Activated naive CD8-positive, alpha-beta T cell treated with anti-CD3 and anti-CD28 coated beads, Interleukin-2, amount 10 ng/mL, durations not matched to agents 7 days and 5 days (primary cell): Measurements from ENCODE around the gene SYNRG. TPM values are rescaled to one million over a fixed set of nuclear protein-coding genes. Genes with fewer than 3 reads are reported as not detected.
"Not testable (repeated sequence)": the region's sequence is repeated elsewhere in the genome, so short reads cannot be mapped to it uniquely, and the experiment has no call there.

Source experiments
- ATAC-seq: fragments of 150-1000 bp; cut with Tn5 transposase; one replicate; pipeline ENCODE4 v1.10.0; 2021; ENCODE audit warnings: low read depth, moderate library complexity
- POLR2A ChIA-PET: fragments of 350-600 bp; sonication (Branson Sonifier 250); formaldehyde crosslinking; loops from one replicate; lab custom pipeline; 2021; ENCODE audit warnings: antibody characterized with exemption; lab: Charles Lee
- DNase-seq: peaks from one replicate; pipeline ENCODE4 v3.0.0; 2021
- H3K27ac Mint-ChIP-seq: one replicate; pipeline ENCODE4 v1.8.0; 2022; ENCODE audit warnings: mild to moderate bottlenecking, mixed read lengths
- H3K27me3 Mint-ChIP-seq: one replicate; pipeline ENCODE4 v1.8.0; 2022; ENCODE audit warnings: mild to moderate bottlenecking, moderate library complexity, mixed read lengths
- H3K36me3 Mint-ChIP-seq: one replicate; pipeline ENCODE4 v1.8.0; 2021; ENCODE audit warnings: mild to moderate bottlenecking, mixed read lengths
- H3K4me1 Mint-ChIP-seq: one replicate; pipeline ENCODE4 v1.8.0; 2021; ENCODE audit warnings: mixed read lengths
- H3K4me3 Mint-ChIP-seq: one replicate; pipeline ENCODE4 v1.8.0; 2022; ENCODE audit warnings: mild to moderate bottlenecking, moderate library complexity, mixed read lengths
- H3K9me3 Mint-ChIP-seq: one replicate; pipeline ENCODE4 v1.8.0; 2021; ENCODE audit warnings: mixed read lengths
- total RNA-seq, 2 experiments: library from RNA; stranded (reverse); gene quantifications; one replicate each; pipeline ENCODE4 v1.2.3, GENCODE V29; 2021

The SYNRG gene
- total RNA-seq, 2 experiments from 2014 or later, result 123 to 137 TPM

DNA sequence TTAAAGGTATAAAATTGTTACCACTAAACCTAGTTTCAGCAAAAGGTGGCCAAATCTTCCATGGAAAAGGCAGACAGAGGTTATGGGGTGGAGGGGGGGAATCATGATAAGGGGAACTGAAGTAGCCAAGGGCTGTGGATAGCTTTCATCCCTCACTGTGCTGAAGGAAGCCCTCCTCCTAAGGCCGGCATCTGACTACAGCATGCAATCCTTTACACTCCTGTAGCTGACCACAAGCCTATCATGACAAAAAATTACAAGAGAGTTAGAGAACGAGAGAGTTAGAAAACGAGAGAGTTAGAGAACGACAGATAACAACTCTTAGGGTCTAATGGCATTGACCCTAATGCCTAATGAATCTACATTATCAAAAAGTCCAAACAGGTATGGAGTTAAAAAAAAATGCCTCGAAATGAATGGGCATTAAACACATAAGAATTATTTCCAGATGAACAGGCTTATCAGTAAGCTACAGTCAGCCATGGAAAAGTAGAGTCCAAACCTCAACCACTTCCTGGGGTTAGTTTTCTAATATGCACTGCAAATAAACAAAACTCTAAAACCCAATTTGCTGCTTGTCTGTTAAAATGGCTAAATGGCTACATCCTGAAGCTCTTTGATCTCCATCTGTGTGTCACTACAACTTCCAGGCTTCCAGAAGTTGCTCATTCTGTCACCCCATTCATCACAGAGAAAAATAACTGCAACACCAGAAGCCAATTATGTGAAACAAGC is 89.8 kb downstream of the SYNRG start:
- H3K4me1 Mint-ChIP-seq, result peaks cover 24% of the 10 kb centered on the region
- DNase-seq, result no peak
- POLR2A ChIA-PET, result interaction anchor here (0.6 to 0.8 kb wide), 3 partner anchors 24 to 56 kb away, joined by 3 to 5 read pairs (median 4); no protein-coding TSS in a partner anchor
- H3K27ac Mint-ChIP-seq, result peak overlapping the region; percentile 42
- no peak overlapping the region for H3K4me3 Mint-ChIP-seq
- no peaks in the 10 kb centered on the region for H3K9me3 Mint-ChIP-seq
- peaks cover 32% of the 10 kb centered on the region for H3K36me3 Mint-ChIP-seq
- no peak for ATAC-seq
- no peaks in the 10 kb centered on the region for H3K27me3 Mint-ChIP-seq

DNA sequence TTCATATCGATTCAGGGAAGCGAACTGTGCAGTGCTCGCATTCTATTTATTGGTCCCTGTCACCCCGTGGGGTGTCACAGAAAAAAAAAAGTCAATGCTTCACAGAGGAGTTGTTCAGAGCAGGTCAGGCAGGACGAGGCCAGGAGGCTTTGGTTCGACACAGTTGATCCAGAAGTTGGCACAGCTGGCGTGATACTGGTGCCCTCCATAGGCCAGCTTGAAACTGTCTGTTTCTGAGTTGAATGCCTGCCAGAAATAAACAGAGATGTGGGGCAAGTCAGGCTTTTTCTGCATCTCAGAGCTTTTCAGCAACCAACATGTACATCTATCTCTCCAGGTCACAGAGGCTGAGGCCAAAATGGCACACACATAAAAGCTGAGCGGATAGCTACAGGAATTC is 90.4 kb downstream of the SYNRG start:
- H3K36me3 Mint-ChIP-seq, result peaks cover 29% of the 10 kb centered on the region
- POLR2A ChIA-PET, result interaction anchor here (0.6 to 0.8 kb wide), 2 partner anchors 25 to 43 kb away, joined by 3 to 4 read pairs; no protein-coding TSS in a partner anchor
- H3K27ac Mint-ChIP-seq, result peak overlapping the region; percentile 7

DNA sequence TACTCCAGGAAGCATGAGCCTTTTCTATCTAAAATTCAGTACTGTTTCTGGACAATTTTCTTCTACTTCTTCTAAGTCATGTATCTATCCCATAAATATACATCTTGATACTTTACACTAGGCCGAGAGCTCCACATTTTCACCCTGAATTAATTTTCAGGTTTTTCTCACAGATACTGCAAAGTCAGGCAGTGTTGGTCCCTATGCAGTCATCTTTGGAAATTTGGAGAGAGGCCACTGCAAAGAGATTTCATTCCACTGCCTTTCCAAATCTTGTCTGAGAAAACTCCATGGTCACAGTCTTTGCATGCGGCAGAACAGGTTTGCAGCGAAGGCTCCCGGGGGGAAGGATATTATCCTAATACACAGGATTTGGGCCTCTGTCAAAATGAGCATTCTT is 91.3 kb downstream of the SYNRG start:
- Mint-ChIP-seq H3K27ac (no peak overlapping the region), H3K36me3 (peaks cover 28% of the 10 kb centered on the region)
- POLR2A ChIA-PET, result no interaction called here

More for the DNA sequence above, 90.4 kb downstream of the SYNRG start:
- Mint-ChIP-seq H3K4me3 (no peak overlapping the region), H3K4me1 (peaks cover 19% of the 10 kb centered on the region), H3K27me3 (no peaks in the 10 kb centered on the region), H3K9me3 (no peaks in the 10 kb centered on the region)
- ATAC-seq (no peak), DNase-seq (no peak)

DNA sequence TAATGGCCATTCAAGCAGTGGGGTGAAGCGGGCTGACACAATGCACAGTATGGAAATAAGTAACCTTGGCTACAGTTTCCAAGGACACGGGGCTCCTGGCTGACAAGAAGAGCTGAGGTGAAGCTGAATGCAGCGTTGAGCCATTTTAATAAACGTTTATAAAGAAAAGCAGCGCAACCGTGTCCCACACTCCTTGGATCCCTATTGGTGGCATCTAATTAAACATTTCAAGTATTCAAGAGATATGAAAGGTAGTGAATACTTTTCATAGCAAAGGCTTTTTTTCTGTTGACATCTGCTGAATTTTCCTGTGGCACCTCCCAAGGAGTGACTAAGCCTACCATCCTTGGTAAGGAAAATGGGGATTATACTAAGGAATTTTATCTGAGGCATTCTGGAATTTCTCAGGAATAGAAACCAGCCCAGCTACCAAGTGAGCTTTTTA is 93.1 kb downstream of the SYNRG start:
- no peaks in the 10 kb centered on the region for H3K27me3 Mint-ChIP-seq
- H3K36me3 Mint-ChIP-seq, result peaks cover 22% of the 10 kb centered on the region
- no peak for ATAC-seq
- POLR2A ChIA-PET, result interaction anchor here (0.7 kb wide), 1 partner anchor 80 kb away, joined by 4 read pairs; no protein-coding TSS in a partner anchor
- H3K4me1 Mint-ChIP-seq, result peaks cover 15% of the 10 kb centered on the region
- H3K4me3 Mint-ChIP-seq, result no peak overlapping the region
- DNase-seq, result no peak
- H3K9me3 Mint-ChIP-seq, result no peaks in the 10 kb centered on the region
- no peak overlapping the region for H3K27ac Mint-ChIP-seq

More for the DNA sequence above, 91.3 kb downstream of the SYNRG start:
- no peak overlapping the region for H3K4me3 Mint-ChIP-seq
- H3K27me3 Mint-ChIP-seq, result no peaks in the 10 kb centered on the region
- no peak for DNase-seq
- peaks cover 15% of the 10 kb centered on the region for H3K4me1 Mint-ChIP-seq
- H3K9me3 Mint-ChIP-seq, result no peaks in the 10 kb centered on the region
- ATAC-seq, result no peak

DNA sequence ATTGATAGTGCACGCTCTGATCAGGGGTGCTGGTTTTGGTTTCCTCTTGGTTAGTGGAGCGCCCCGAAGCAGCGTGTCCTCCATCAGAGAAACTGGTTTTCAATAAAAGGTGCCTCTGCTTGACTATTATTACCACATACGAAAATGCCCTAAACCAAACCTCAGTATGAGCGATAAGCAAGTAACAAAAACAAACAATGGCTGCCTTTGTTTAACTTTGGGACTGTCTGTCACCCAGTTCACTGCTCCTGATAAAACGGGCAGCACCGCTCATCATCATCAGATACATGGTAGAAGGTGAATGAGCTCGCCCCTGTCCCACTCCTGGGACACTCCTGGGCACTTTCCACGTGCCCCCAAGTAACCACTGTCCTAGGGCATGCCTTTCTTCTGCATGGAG is 95.5 kb downstream of the SYNRG start:
- H3K27ac Mint-ChIP-seq, result no peak overlapping the region
- no peak overlapping the region for H3K4me3 Mint-ChIP-seq
- peaks cover 3% of the 10 kb centered on the region for H3K4me1 Mint-ChIP-seq
- POLR2A ChIA-PET, result no interaction called here
- H3K27me3 Mint-ChIP-seq, result no peaks in the 10 kb centered on the region
- DNase-seq (no peak), ATAC-seq (no peak)
- H3K9me3 Mint-ChIP-seq, result no peaks in the 10 kb centered on the region
- peaks cover 17% of the 10 kb centered on the region for H3K36me3 Mint-ChIP-seq

DNA sequence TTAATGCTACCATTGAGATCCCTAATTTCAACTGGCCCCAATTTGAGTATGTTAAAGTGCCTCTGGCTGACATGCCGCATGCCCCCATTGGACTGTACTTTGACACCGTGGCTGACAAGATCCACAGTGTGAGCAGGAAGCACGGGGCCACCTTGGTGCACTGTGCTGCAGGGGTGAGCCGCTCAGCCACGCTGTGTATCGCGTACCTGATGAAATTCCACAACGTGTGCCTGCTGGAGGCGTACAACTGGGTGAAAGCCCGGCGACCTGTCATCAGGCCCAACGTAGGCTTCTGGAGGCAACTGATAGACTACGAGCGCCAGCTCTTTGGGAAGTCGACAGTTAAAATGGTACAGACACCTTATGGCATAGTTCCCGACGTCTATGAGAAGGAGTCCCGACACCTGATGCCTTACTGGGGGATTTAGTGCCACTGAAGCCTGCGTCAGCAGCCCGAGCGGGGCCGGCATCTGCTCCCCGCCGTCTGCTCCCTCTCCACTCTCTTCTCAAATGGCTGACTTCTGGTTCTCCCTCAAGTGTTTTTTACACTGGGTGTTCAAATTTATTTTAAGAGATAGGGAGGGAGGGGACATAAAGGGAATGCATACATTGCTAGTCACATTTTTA is 96.7 kb downstream of the SYNRG start:
- H3K4me1 Mint-ChIP-seq, result peaks cover 3% of the 10 kb centered on the region
- no peak for ATAC-seq
- peaks cover 9% of the 10 kb centered on the region for H3K36me3 Mint-ChIP-seq
- POLR2A ChIA-PET, result no interaction called here
- DNase-seq, result no peak
- H3K4me3 Mint-ChIP-seq, result no peak overlapping the region
- no peaks in the 10 kb centered on the region for H3K27me3 Mint-ChIP-seq
- no peak overlapping the region for H3K27ac Mint-ChIP-seq
- no peaks in the 10 kb centered on the region for H3K9me3 Mint-ChIP-seq

DNA sequence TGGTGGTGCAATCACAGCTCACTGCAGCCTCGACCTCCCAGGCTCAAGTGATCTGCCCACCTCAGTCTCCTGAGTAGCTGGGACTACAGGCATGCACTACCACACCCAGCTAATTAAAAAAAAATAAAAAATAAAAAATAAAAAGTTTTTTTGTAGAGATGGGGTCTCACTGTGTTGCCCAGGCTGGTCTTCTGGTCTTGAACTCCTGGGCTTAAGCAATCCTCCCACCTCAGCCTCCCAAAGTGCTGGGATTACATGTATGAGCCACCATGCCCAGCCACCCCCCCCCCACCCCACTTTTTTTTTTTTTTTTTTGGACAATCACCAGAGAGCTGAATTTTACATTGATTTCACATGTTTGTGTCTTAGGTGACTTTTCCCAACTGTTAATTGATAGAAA is 97.6 kb downstream of the SYNRG start:
- POLR2A ChIA-PET, result interaction anchor here (0.6 kb wide), 1 partner anchor 319 kb away, joined by 3 read pairs; no protein-coding TSS in a partner anchor
- H3K27ac Mint-ChIP-seq, H3K4me3 Mint-ChIP-seq, ATAC-seq, H3K27me3 Mint-ChIP-seq, DNase-seq, H3K36me3 Mint-ChIP-seq, H3K4me1 Mint-ChIP-seq, H3K9me3 Mint-ChIP-seq: not testable (repeated sequence)

DNA sequence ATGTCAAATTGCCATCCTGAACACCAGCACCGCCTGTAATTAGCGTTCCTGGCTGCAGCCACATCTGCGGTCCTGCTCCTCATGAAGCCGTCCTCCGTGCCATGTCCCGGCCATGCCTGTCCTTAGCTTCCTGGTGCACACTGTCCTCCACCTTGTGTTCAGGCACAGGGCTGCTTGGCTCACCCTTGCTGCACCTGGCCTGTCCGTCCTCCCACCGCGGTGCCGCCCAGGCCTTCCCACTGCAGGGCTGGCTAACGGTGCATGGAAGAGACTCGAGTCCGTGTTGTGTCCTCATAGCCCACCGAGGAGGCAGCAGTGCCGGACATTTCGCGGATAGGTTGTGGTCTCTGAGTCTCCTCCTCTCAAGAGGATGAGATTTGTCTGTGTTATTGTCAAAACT is 99.2 kb downstream of the SYNRG start:
- H3K36me3 Mint-ChIP-seq, result peaks cover 6% of the 10 kb centered on the region

DNA sequence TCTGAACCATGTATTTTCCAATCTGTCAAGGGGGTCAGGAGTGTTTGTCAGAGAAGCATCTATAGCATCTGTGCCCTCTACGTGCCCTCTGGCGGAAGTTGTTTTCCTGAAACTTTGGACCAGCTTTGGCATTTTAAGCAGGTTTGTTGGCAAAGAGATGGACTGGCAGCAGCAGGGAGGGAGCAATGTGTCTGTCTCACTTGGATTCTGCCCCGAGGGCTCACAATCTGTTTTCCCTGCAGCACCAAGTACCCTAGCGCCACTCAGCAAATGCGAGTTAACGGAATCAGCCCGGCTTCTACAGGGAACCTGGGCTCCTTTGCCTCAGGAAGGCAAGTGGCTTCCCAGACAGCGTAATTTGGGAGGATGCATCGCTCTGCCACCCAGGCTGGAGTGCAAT is 102.1 kb downstream of the SYNRG start:
- no peaks in the 10 kb centered on the region for H3K9me3 Mint-ChIP-seq
- H3K4me3 Mint-ChIP-seq, result no peak overlapping the region
- no peaks in the 10 kb centered on the region for H3K27me3 Mint-ChIP-seq
- POLR2A ChIA-PET, result no interaction called here
- ATAC-seq (no peak), DNase-seq (no peak)
- H3K36me3 Mint-ChIP-seq, result peaks cover 6% of the 10 kb centered on the region
- peaks cover 12% of the 10 kb centered on the region for H3K4me1 Mint-ChIP-seq
- H3K27ac Mint-ChIP-seq, result no peak overlapping the region

More for the DNA sequence above, 99.2 kb downstream of the SYNRG start:
- no peak overlapping the region for H3K4me3 Mint-ChIP-seq
- POLR2A ChIA-PET, result no interaction called here
- peaks cover 12% of the 10 kb centered on the region for H3K4me1 Mint-ChIP-seq
- no peaks in the 10 kb centered on the region for H3K27me3 Mint-ChIP-seq
- ATAC-seq (no peak), DNase-seq (no peak)
- H3K27ac Mint-ChIP-seq, result no peak overlapping the region
- no peaks in the 10 kb centered on the region for H3K9me3 Mint-ChIP-seq

DNA sequence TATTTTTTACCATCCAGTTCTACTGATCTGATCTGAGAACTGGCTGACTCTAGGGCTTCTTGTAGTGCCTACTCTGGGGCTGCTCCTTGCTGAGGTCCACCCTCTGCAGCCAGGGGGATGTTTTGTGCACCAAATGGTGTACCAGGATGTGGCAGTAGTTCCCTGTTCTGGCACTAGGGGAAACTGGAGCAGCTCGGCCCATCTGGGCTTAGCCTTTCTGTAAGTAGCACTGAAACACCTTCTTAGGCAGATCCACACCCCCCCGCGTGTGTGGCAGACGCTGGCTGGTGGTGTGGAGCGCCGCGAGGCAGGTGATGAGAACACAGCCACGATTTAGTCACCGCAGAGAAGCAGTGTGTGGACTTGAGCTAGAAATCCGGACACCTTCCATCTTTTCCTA is 102.5 kb downstream of the SYNRG start:
- DNase-seq, result no peak
- peak; percentile 80 for ATAC-seq
- Mint-ChIP-seq H3K36me3 (peaks cover 6% of the 10 kb centered on the region), H3K4me1 (peaks cover 12% of the 10 kb centered on the region), H3K27me3 (no peaks in the 10 kb centered on the region), H3K4me3 (no peak overlapping the region), H3K9me3 (no peaks in the 10 kb centered on the region), H3K27ac (no peak overlapping the region)
- POLR2A ChIA-PET, result no interaction called here

DNA sequence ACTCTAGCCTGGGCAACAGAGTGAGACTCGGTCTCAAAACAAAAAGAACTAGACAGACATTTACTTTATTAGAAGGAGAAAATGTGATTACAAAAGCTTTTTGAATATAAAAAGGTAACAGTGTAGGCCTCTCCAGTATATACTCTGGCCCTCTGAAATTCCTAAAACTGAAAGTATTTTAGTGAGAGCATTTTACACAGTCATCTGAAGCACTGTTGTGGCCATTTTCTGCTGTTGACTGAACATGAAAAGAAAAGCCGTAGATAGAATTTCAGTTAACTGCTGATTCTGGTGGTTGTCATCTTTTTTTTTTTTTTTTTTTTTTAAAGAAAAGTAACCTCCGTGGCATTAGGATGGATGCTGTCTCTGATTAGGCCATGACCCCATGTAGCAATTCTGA is 103.9 kb downstream of the SYNRG start:
- Mint-ChIP-seq H3K4me3 (no peak overlapping the region), H3K27ac (no peak overlapping the region), H3K4me1 (peaks cover 9% of the 10 kb centered on the region), H3K36me3 (peaks cover 3% of the 10 kb centered on the region), H3K9me3 (no peaks in the 10 kb centered on the region), H3K27me3 (no peaks in the 10 kb centered on the region)
- POLR2A ChIA-PET, result no interaction called here
- DNase-seq (no peak), ATAC-seq (no peak)

DNA sequence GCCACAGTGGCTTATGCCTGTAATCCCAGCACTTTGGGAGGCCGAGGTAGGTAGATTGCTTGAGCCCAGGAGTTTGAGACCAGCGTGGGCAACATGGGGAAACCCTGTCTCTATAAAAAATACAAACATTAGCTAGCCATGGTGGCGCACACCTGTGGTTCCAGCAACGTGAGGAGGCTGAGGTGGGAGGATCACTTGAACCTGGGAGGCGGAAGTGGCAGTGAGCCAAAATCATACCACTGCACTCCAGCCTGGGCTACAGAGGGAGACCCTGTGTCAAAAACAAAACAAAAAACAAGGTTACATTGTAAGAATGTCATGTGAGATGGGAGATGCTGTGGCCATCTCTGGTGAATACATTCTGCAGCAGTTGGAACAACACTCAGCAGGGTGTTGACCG is 106.1 kb downstream of the SYNRG start:
- no peak for ATAC-seq
- Mint-ChIP-seq H3K4me3 (no peak overlapping the region), H3K27ac (no peak overlapping the region), H3K9me3 (no peaks in the 10 kb centered on the region), H3K27me3 (no peaks in the 10 kb centered on the region), H3K36me3 (peaks cover 3% of the 10 kb centered on the region), H3K4me1 (peaks cover 9% of the 10 kb centered on the region)
- no peak for DNase-seq
- POLR2A ChIA-PET, result no interaction called here

DNA sequence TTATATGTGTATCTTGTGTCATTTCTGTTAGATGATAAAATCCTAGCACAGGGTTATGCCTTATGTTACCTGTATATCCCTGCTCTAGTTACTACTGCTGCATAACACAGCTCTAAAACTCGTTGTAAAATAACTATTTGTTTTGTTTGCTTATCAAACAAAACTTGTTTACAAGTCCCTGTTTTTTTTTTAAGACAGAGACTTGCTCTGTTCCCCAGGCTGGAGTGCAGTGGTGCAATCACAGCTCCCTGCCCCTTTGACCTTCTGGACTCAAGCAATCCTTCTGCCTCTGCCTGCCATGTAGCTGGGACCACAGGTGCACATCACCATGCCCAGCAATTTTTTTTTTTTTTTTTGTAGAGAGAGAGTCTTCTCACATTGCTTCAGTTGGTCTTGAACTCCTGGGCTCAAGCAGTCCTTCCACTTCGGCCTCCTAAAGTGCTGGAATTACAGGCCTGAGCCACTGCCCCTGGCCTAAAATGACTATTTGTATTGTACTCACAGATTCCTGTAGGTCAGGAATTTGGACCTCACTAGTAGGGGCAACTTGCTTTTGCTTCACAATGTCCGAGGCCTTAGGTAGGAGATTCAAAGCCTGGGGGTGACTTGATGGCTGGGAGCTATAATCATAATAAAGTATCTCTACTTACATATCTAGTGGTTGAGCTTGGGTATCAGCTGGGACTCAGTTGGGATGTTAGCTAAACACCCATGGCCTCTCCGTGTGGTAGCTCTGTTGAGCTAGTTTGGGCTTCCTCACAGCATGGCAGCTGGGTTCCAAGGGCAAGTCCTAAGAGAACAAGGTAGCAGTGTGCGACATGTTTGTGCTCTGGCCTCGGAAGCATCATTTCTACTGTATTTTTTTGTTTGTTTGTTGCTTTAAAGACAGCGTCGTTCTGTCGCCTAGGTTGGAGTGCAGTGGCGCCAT is 106.9 kb downstream of the SYNRG start:
- ATAC-seq (no peak), DNase-seq (no peak)
- no peak overlapping the region for H3K4me3 Mint-ChIP-seq
- no peaks in the 10 kb centered on the region for H3K9me3 Mint-ChIP-seq
- peaks cover 9% of the 10 kb centered on the region for H3K4me1 Mint-ChIP-seq
- peaks cover 3% of the 10 kb centered on the region for H3K36me3 Mint-ChIP-seq
- POLR2A ChIA-PET, result no interaction called here
- no peaks in the 10 kb centered on the region for H3K27me3 Mint-ChIP-seq
- H3K27ac Mint-ChIP-seq, result no peak overlapping the region
